22Rv1 (cell line): ENCODE results near the gene CCDC188.

Experiments used
- H3K27ac ChIP-seq: fragments of 450-650 bp; 2 replicates; pipeline ENCODE4 v1.5.1; 2017
- CTCF ChIP-seq: fragments of 450-650 bp; IDR thresholded peaks from 2 replicates; pipeline ENCODE4 v1.5.1; 2017; ENCODE audit warnings: mild to moderate bottlenecking
- ZFX ChIP-seq: fragments of 450-650 bp; IDR thresholded peaks from 2 replicates; pipeline ENCODE4 v1.6.1; 2017; ENCODE audit warnings: antibody characterized with exemption, borderline replicate concordance

The CCDC188 gene

GRCh38 chr22:20158391-20159036, 7.7 kb upstream of the CCDC188 start:
- TF ChIP-seq CTCF, result no peak
- TF ChIP-seq ZFX, result no peak
- H3K27ac ChIP-seq, result no peak overlapping the region

DNA sequence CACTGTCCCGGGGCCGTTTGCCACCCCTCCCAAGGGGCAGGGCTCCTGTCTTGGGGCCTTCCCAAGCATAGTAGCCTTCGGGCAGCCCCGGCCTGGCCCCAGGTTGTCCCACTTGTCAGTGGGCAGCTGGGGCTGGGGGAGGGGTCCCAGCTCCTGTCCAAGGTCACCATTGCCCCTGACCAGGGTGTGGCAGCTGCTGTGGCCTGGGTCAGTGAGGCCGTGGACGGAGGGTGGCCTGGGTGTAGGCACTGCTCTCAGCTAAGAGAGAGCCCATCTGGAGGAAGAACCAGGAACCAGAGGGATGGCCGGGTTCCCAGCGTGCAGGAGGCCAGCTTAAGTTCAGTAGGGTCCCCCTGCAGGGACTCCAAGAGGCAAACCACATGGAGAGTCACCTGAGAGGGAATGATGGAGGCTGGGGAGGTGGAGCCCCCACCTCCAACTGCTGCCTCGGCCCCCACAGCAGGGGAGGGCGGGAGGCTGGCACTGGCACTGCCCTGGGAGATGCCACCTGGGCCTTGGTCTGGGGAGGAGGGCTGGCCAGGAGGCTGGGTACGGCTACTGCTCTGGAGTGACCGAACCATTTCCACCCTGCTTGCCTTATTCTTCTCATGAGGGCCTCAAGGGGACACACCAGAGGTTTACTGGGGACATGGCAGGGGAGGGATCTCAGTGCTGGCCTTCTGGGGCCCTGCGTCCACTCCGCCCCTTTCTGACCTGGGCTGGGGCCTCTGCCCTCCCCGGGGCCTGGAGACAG, 6.8 kb upstream of the CCDC188 start:
- TF ChIP-seq CTCF, result no peak
- TF ChIP-seq ZFX, result no peak

DNA sequence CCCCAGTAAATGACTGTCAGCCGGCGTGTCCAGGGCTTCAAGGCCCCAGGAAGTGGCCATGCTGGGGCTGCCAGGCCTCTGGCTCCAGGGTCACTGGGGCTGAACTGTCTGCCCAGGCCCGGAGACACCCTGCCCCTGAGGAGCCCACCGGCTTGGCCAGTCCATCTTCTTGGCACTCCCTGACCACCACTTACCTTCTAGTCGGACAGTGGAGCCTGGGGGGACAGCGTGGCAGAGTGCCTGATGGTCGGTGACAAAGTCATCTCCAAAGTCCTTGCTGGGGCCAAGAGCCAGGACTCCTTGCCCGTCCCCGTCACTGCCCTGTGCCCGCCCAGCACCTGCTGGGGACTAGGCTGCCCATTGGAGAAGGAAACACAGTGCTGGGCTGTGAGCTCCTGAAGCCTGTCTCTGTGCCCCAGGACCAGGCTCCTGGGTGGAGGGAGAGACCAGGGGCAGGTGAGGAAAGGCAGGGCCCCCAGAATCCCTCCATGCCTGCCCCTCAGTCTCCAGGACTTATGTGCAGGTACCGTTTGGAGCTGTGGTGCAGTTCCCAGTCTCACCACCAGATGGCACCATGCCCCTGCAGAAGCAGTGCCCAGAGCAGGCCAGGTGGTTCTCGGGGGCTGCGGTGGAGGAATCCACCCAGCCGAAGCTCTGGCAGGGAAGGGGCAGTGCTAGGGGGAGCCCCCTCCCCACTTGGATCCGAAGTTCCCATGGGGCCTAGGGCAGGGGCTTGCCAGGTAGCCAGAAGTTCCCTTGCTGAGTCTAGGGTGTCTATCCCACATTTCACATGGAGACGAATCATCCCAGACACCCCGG, 6.0 kb upstream of the CCDC188 start:
- H3K27ac ChIP-seq, result no peak overlapping the region
- no peak for TF ChIP-seq ZFX
- peak; percentile 87 for TF ChIP-seq CTCF

More for the DNA sequence above, 6.8 kb upstream of the CCDC188 start:
- H3K27ac ChIP-seq, result no peak overlapping the region

- TF ChIP-seq CTCF (no peak), ZFX (no peak)
- no peak overlapping the region for H3K27ac ChIP-seq
Observed at GRCh38 chr22:20156042-20156389, 5.2 kb upstream of the CCDC188 start.

- TF ChIP-seq ZFX (no peak), CTCF (no peak)
Observed at GRCh38 chr22:20155330-20156041, 4.6 kb upstream of the CCDC188 start.

DNA sequence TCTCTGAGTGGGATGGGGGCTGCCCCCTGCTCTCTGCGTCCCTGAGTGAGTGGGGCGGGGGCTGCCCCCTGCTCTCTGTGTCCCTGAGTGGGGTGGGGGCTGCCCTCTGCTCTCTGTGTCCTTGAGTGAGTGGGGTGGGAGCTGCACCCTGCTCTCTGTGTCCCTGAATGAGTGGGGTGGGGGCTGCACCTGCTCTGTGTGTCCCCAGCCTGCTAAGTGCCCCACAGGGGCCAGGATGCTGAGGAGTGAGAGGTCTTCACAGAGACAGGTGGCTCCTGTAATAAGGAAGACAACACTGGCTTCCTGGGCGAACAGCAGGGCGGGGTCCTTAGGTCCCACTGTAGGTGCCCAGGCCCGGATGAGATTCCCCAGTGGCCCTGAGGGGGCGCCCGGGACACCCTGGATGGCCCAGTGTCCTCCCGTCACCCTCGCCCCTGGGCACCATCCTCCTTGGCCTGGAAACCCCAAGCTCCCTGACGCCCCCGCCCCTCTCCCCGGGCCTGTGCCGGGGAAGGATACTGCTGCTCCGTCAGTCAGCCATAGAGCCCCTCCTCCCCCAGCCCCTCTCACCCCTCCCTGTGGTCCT, 3.8 kb upstream of the CCDC188 start:
- no peak for TF ChIP-seq CTCF
- no peak for TF ChIP-seq ZFX
- H3K27ac ChIP-seq, result no peak overlapping the region

More at GRCh38 chr22:20155330-20156041, 4.6 kb upstream of the CCDC188 start:
- no peak overlapping the region for H3K27ac ChIP-seq
